Progenitor cell of endocrine pancreas (in vitro differentiated cells): ENCODE measurements around the gene GABBR2. TPM values are rescaled to one million over a fixed set of nuclear protein-coding genes. Genes with fewer than 3 reads are reported as not detected.

ENCODE experiments used
- DNase-seq: peaks from one replicate; pipeline ENCODE4 v3.0.0; 2021; ENCODE audit warnings: low spot score; ENCODE audit not compliant: unreplicated experiment
- H3K27ac Mint-ChIP-seq: 2 replicates; pipeline ENCODE4 v1.8.0; 2021; ENCODE audit warnings: mild to moderate bottlenecking, moderate library complexity, mixed read lengths
- H3K27me3 Mint-ChIP-seq: 2 replicates; pipeline ENCODE4 v1.8.0; 2021; ENCODE audit warnings: mixed read lengths
- H3K36me3 Mint-ChIP-seq: 2 replicates; pipeline ENCODE4 v1.8.0; 2022; ENCODE audit warnings: mixed read lengths; ENCODE audit not compliant: insufficient read depth
- H3K4me1 Mint-ChIP-seq: 2 replicates; pipeline ENCODE4 v1.8.0; 2021; ENCODE audit warnings: low read depth, mixed read lengths
- H3K4me3 Mint-ChIP-seq: 2 replicates; pipeline ENCODE4 v1.8.0; 2021; ENCODE audit warnings: low read depth, mild to moderate bottlenecking, moderate library complexity, mixed read lengths
- H3K9me3 Mint-ChIP-seq: 2 replicates; pipeline ENCODE4 v1.8.0; 2021; ENCODE audit warnings: low read depth, mixed read lengths
- total RNA-seq: library from RNA; stranded (reverse); gene quantifications from 2 replicates; pipeline ENCODE4 v1.2.1, GENCODE V29; 2021
- TF ChIP-seq, protein P1 (sequence below): fragments of 200-600 bp; sonication (generic); IDR thresholded peaks from one replicate; pipeline ENCODE4 v1.5.0; 2021; ENCODE audit warnings: antibody characterized with exemption, mild to moderate bottlenecking; ENCODE audit not compliant: unreplicated experiment

The GABBR2 gene
- total RNA-seq, 1 donor from 2014 or later: 0.84 TPM

DNA sequence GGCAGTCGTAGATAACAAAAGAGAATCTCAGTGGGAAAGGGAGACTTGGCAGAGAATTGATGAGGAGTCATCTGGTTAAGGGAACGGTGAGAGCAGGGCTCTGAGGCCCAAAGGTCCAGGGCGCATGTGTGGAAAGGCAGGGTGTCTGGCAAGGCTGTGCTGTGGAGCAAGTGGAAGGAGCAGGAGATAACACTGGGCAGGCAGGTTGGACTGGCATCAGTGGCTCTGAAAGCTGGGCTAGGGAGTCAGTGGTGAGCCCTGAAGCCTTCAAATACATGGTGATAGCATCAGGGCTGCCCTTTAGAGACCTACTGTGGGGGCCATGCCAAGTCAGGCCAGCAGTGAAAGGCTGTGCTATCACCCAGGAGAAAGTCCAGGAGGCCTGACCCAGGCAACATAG is 131.3 kb downstream of the GABBR2 start:
- no peaks in the 10 kb centered on the region for H3K36me3 Mint-ChIP-seq
- DNase-seq: no peak
- TF ChIP-seq, protein P1, sequence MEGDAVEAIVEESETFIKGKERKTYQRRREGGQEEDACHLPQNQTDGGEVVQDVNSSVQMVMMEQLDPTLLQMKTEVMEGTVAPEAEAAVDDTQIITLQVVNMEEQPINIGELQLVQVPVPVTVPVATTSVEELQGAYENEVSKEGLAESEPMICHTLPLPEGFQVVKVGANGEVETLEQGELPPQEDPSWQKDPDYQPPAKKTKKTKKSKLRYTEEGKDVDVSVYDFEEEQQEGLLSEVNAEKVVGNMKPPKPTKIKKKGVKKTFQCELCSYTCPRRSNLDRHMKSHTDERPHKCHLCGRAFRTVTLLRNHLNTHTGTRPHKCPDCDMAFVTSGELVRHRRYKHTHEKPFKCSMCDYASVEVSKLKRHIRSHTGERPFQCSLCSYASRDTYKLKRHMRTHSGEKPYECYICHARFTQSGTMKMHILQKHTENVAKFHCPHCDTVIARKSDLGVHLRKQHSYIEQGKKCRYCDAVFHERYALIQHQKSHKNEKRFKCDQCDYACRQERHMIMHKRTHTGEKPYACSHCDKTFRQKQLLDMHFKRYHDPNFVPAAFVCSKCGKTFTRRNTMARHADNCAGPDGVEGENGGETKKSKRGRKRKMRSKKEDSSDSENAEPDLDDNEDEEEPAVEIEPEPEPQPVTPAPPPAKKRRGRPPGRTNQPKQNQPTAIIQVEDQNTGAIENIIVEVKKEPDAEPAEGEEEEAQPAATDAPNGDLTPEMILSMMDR: no peak
- H3K4me3 Mint-ChIP-seq: no peak overlapping the region
- H3K4me1 Mint-ChIP-seq: peaks cover 4% of the 10 kb centered on the region
- H3K27me3 Mint-ChIP-seq: peaks cover 27% of the 10 kb centered on the region
- H3K9me3 Mint-ChIP-seq: no peaks in the 10 kb centered on the region
- no peak overlapping the region for H3K27ac Mint-ChIP-seq

DNA sequence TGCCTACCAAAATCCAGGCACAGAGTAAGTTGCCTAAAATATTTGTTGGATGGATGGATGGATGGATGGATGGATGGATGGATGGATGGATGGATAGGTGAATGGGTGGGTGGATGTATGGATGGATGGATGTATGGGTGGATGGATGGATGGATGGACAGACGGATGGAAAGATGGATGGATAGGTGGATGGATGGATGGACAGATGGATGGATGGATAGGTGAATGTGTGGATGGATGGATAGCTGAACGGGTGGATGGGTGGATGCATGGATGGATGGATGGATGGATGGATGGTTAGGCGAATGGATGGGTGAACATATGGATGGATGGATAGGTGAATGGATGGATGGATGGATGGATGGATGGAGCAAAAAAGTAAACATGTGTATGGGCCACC is 131.9 kb downstream of the GABBR2 start:
- no peak overlapping the region for H3K27ac Mint-ChIP-seq
- no peaks in the 10 kb centered on the region for H3K36me3 Mint-ChIP-seq
- TF ChIP-seq, protein P1: no peak

DNA sequence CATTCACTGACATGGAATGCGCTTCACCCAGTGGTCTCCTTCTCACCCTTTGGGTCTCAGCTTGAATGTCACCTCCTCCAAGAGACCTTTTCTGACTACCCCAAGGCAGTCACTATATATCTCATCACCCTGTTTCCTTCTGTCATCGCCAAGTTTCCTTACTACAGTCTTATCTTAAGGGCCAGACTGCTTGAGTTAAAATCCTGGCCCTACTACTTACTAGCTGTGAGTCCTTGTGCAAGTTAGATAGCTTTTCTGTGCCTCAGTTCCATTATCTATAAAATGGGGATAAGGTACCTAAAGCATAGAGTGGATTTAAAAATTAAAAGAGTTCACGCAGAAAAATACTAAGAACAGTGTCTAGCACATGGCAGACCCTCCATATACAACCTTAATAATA is 132.4 kb downstream of the GABBR2 start:
- Mint-ChIP-seq H3K36me3 (no peaks in the 10 kb centered on the region), H3K4me1 (peaks cover 4% of the 10 kb centered on the region), H3K4me3 (no peak overlapping the region), H3K9me3 (no peaks in the 10 kb centered on the region), H3K27ac (no peak overlapping the region), H3K27me3 (peaks cover 27% of the 10 kb centered on the region)
- no peak for DNase-seq
- TF ChIP-seq, protein P1: no peak

More for the DNA sequence above, 131.9 kb downstream of the GABBR2 start:
- DNase-seq: no peak
- Mint-ChIP-seq H3K4me1 (peaks cover 4% of the 10 kb centered on the region), H3K4me3 (no peak overlapping the region), H3K9me3 (no peaks in the 10 kb centered on the region), H3K27me3 (peaks cover 25% of the 10 kb centered on the region)

DNA sequence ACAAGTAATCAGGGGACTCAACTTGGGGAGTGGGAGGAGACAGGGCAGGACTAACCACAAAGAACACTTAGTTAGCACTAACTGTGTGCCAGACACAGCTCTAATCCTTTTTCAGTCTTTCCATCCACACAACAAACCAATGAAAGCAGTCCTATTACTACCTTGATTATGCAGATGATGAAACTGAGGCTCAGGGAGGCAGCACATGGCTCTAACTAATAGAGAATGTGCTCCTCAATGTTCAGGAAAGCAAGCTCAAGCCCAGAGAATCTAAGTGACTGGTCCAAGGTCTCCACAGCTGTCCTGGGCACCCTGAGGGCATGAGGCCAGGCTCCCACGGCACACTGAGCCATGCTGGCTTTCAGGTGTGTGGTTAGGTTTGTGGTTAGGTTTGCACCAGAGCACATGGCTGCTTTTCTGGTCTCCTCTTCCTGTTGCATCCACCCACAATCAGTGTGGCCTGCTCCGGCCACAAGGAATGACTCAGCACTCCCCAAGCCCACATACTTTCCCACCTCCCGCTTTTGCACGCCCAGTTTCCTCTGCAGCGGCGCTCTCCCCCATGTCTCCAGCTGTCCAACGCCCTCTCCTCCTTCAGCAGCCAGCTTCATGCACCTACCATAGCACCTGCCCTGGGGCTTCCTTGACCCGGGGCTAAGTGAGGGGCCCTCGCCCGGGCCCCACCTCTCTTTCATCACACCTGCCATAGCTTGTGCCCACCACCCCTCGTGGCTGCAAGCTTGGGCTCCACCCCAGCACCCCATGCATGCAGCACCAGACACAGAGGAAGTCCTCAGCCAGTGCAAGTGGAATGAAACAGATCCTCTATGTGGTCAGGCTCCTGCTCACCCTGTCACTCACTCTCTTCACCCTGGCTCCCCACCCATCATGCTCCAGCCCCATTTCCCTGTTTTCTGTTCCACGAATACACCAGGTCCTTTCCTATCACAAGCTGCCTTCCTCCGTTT is 133.1 kb downstream of the GABBR2 start:
- H3K9me3 Mint-ChIP-seq: no peaks in the 10 kb centered on the region
- H3K36me3 Mint-ChIP-seq: no peaks in the 10 kb centered on the region
- TF ChIP-seq, protein P1: no peak
- H3K4me3 Mint-ChIP-seq: no peak overlapping the region
- H3K27me3 Mint-ChIP-seq: peaks cover 22% of the 10 kb centered on the region
- H3K27ac Mint-ChIP-seq: no peak overlapping the region
- no peak for DNase-seq
- H3K4me1 Mint-ChIP-seq: peaks cover 4% of the 10 kb centered on the region

DNA sequence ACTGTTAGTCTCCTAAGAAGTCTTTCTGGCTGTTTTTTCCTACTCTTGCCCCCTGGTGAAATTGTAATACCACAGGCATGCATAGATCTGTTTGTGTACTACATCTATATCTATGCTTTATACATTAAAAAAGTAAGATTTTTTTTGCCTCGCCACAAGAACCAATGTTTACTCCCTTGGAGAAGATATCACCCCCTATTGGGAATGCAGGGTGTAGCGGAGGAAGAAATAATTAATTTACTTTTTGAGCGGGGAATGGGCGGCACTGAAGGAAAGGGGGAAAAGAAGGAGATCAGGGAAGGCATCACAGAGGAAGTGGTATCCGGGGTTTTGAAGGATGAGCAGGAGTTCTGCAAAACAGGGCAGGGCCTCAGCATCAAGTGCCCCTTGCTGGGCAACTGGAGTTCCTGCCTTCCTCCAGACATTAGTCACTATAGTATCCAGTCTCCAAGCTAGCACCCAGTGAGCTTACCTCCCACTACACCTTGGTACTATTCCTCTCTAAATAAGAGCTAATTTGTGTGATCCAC is 134.9 kb downstream of the GABBR2 start:
- Mint-ChIP-seq H3K36me3 (no peaks in the 10 kb centered on the region), H3K4me1 (no peaks in the 10 kb centered on the region), H3K4me3 (no peak overlapping the region), H3K9me3 (no peaks in the 10 kb centered on the region), H3K27me3 (peaks cover 15% of the 10 kb centered on the region), H3K27ac (peak overlapping the region; percentile 43)
- no peak for DNase-seq
- TF ChIP-seq, protein P1: no peak
